GM12874 (cell line): ENCODE results near the gene UQCC3.

Experiments
- TF ChIP-seq, protein P1 (sequence below): IDR thresholded peaks from 2 replicates; pipeline ENCODE4 v1.5.1; 2011; ENCODE audit warnings: low read depth, mild to moderate bottlenecking, control low read depth, low read length, moderate library complexity; ENCODE audit not compliant: insufficient read depth

The UQCC3 gene

DNA sequence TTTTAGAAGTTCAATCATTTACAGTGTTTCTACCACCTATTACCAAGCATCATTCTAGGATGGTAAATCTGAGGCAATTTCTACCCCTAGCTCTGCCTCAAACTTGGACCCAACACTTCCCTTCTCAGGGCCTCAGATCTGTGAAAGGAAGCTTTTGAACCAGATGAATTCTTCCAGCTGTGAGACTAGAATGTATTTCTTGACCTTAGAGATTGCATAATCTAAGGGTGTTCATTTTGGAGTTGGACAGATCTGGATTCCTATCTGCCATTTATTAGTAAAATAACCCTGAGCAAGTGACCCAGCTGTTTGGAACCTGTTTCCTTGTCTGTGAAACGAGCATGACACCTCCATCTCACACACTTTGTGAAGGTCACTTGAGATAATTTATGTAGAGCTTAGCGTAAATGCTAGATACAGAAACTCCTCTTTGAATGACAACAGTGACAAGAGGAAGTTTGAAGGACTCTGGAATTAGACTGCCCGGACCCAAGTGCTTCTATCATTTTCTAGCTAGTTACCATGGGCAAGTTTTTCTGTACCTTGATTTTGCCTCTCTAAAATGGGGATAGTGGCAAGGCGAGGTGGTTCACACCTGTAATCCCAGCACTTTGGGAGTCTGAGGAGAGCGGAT is 14.6 kb upstream of the UQCC3 start:
- TF ChIP-seq, protein P1, sequence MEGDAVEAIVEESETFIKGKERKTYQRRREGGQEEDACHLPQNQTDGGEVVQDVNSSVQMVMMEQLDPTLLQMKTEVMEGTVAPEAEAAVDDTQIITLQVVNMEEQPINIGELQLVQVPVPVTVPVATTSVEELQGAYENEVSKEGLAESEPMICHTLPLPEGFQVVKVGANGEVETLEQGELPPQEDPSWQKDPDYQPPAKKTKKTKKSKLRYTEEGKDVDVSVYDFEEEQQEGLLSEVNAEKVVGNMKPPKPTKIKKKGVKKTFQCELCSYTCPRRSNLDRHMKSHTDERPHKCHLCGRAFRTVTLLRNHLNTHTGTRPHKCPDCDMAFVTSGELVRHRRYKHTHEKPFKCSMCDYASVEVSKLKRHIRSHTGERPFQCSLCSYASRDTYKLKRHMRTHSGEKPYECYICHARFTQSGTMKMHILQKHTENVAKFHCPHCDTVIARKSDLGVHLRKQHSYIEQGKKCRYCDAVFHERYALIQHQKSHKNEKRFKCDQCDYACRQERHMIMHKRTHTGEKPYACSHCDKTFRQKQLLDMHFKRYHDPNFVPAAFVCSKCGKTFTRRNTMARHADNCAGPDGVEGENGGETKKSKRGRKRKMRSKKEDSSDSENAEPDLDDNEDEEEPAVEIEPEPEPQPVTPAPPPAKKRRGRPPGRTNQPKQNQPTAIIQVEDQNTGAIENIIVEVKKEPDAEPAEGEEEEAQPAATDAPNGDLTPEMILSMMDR = no peak

- TF ChIP-seq, protein P1 = no peak
These were observed 6.9 kb upstream of the UQCC3 start for GRCh38 chr11:62664405-62665074.

DNA sequence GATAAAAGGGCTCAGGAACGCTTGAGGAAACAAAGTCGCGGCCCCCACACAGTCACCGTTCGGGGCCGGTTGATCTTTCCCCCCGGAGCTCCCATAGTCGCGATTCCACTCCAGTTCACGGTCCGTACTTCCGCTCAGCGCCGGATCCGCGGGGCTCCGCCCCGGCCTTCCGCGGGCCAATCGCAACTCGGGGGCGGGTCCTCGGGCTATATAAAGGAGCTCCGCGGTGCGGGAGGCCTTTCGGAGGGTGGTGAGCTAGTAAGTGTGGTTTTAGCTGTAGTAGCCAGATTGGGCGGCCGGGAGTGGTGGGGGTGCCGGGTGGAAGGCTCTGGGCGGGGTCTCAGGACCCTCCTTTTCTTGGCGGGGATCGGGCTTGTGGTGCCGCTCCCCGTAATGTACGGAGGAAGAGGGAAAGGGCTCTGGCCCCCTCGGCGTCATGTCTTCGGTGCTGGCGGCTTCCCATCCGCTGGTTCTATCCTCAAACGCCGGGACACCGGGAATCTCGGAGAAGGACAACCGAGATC is 6.3 kb upstream of the UQCC3 start, which contains the start of the genes C11orf98 and CSKMT:
C11orf98 (minus strand) TSS at position 136 of the 524 bp plus-strand sequence; CDS start at position 95, 41 bp downstream.
CSKMT (plus strand) TSS at position 238 of the 524 bp plus-strand sequence. CDS start 568 bp downstream, outside the sequence.
- TF ChIP-seq, protein P1 = no peak

GRCh38 chr11:62665599-62666258 is 5.7 kb upstream of the UQCC3 start:
- TF ChIP-seq, protein P1 = no peak

DNA sequence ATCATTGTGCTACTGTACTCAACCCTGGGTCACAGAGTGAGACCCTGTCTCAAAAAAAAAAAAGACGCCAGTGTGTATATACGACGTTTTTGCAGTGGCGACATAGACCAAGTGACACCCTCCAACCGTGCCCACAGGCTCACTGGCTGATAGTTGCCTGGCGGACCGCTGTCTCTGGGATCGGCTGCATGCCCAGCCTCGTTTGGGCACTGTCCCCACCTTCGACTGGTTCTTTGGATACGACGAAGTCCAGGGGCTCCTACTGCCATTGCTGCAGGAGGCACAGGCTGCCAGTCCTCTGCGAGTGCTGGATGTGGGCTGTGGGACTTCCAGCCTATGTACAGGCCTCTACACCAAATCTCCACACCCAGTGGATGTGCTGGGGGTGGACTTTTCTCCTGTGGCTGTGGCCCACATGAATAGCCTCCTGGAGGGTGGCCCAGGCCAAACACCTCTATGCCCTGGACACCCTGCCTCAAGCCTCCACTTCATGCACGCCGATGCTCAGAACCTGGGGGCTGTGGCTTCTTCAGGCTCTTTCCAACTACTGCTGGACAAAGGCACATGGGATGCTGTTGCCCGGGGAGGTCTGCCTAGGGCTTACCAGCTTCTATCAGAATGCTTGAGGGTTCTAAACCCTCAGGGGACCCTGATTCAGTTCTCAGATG is 5.1 kb upstream of the UQCC3 start:
- TF ChIP-seq, protein P1 = no peak

- TF ChIP-seq, protein P1 = no peak
These were observed 4.0 kb upstream of the UQCC3 start for GRCh38 chr11:62667460-62667859.
